ENCODE measurements around the gene PRR12. TPM values are rescaled to one million over a fixed set of nuclear protein-coding genes. Genes with fewer than 3 reads are reported as not detected.
A peak's percentile ranks its signal among the peaks of the same experiment; 100 is the strongest.
"Not testable (repeated sequence)": the region's sequence is repeated elsewhere in the genome, so short reads cannot be mapped to it uniquely, and the experiment has no call there.

Gene PRR12
- total RNA-seq, 1 donor = 3.7 TPM

DNA sequence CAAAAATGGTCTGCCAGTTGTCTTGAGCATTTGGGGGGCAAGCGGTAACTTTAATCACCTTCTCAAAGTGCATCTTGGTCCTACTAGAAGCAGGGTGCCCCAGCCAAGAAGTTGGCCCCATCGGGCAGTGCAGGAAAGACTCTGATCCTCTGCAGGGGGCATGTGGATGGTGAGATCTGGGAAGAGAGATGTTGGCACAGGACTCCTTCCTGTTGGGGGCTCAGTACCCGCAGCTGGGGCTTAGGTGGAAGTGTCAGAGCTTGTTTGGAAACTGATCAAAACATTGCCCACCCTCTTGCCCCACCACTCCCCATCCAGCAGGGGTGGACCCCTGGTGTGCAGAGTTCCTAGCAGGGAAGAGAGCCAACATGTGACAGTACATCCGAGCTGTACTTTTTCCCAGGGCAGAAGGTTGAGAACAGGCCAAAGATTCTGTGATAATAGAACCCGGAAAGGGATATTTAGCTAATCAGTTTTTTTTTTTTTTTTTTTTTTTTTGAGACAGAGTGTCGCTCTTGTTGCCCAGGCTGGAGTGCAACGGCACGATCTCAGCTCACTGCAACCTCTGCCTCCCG is 40.1 kb downstream of the PRR12 start:
- no peak overlapping the region for H3K4me3 ChIP-seq (ENCODE audit: low read depth, low read length)
- no peak for DNase-seq (ENCODE audit: low read depth)
- TF ChIP-seq, protein P1, sequence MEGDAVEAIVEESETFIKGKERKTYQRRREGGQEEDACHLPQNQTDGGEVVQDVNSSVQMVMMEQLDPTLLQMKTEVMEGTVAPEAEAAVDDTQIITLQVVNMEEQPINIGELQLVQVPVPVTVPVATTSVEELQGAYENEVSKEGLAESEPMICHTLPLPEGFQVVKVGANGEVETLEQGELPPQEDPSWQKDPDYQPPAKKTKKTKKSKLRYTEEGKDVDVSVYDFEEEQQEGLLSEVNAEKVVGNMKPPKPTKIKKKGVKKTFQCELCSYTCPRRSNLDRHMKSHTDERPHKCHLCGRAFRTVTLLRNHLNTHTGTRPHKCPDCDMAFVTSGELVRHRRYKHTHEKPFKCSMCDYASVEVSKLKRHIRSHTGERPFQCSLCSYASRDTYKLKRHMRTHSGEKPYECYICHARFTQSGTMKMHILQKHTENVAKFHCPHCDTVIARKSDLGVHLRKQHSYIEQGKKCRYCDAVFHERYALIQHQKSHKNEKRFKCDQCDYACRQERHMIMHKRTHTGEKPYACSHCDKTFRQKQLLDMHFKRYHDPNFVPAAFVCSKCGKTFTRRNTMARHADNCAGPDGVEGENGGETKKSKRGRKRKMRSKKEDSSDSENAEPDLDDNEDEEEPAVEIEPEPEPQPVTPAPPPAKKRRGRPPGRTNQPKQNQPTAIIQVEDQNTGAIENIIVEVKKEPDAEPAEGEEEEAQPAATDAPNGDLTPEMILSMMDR (IDR thresholded peaks at IDR 0.05; ENCODE audit: insufficient read depth, low read length) = no peak

- no peak overlapping the region for H3K4me3 ChIP-seq (ENCODE audit: low read depth, low read length)
- DNase-seq (ENCODE audit: low read depth) = no peak
These were observed 40.7 kb downstream of the PRR12 start for GRCh38 chr19:49631610-49632192.

DNA sequence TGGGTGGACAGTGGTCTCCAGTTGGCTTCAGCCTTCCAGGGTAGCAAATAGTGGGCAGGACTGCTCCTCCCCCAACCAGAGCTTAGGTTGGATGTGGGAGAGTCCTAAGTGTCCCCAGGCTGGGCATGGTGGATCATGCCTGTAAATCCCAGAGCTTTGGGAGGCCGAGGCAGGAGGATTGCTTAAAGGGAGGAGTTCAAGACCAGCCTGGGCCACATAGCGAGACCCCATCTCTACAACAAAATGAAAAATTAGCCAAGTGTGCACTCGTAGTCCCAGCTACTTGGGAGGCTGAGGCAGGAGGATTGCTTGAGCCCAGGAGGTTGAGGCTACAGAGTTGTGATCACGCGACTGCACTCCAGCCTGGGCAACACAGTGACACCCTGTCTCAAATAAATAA is 41.6 kb downstream of the PRR12 start:
- TF ChIP-seq, protein P1 (IDR thresholded peaks at IDR 0.05; ENCODE audit: insufficient read depth, low read length) = no peak
- no peak for DNase-seq (ENCODE audit: low read depth)
- no peak overlapping the region for H3K4me3 ChIP-seq (ENCODE audit: low read depth, low read length)

More at GRCh38 chr19:49631610-49632192, 40.7 kb downstream of the PRR12 start:
- TF ChIP-seq, protein P1 (IDR thresholded peaks at IDR 0.05; ENCODE audit: insufficient read depth, low read length) = no peak

- peak; percentile 67 for DNase-seq (ENCODE audit: low read depth)
- H3K4me3 ChIP-seq (ENCODE audit: low read depth, low read length) = not testable (repeated sequence)
These were observed 42.3 kb downstream of the PRR12 start for GRCh38 chr19:49633273-49633672.

DNA sequence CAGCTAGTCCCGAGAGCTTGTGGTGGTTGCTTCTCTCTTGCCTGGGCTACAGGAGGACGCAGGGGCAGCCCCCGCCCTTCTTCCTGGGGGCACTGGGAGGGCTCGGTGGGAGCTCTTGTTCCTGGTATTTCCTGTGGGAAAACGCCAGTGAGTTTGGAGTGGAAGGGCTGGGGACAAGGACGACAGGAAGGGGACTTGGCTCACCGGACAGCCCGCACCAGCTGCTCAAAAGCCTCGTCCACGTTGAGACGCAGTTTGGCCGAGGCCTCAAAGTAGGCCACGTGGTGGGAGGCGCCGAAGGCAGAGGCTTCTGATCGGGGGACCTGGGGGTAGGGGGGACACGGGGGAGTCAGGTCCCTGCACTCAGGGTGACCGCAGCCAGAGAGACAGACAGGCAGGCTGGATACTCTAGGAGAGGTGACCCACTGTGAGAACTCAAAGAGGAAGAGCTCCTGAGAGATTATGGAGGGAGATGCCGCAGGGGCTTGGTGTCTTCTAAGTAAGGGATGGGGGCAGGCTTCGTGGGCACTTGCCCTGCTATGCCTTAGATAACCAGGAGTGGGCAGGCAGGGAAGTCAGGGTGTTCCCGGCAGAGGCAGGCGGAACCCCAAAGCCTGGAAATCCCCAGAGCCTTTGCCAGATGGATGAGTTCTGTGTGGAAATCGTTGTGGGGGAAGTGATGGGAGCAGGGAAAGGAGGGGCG is 44.7 kb downstream of the PRR12 start:
- DNase-seq (ENCODE audit: low read depth) = no peak
- H3K4me3 ChIP-seq (ENCODE audit: low read depth, low read length) = no peak overlapping the region
- TF ChIP-seq, protein P1 (IDR thresholded peaks at IDR 0.05; ENCODE audit: insufficient read depth, low read length) = peak; percentile 13

DNA sequence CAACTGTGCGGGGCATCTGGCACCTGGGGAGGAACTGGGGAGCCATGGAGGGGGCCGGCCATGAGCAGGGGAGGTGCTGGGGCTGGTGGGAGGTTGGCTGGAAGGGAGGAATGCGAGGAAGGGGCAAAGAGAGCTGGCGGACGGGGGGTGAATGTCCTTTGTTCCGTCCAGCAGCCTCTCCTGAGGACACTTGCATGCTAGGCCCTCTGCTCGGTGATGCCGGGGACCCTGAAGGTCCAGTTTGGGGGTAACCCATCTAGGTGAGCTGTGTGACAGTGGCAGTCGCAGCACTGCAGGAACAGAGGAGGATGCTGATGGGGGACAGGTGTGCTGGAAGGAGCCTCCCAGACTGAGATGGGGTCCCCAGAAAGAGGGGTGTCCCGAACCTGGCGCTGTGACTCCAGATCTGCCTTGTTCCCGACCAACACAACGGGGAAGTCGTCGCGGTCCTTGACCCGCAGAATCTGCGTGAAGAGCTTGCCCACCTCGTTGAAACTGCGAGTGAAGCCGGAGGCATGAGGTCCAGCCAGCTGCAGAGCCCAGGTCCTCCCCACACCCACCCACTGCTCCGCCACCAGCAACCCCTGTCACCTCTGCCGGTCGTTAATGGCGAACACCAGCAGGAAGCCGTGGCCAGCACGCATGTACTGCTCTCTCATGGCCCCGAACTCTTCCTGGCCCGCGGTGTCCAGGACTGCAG is 45.4 kb downstream of the PRR12 start:
- TF ChIP-seq, protein P1 (IDR thresholded peaks at IDR 0.05; ENCODE audit: insufficient read depth, low read length) = no peak
- no peak for DNase-seq (ENCODE audit: low read depth)
- no peak overlapping the region for H3K4me3 ChIP-seq (ENCODE audit: low read depth, low read length)

Measured in fibroblast of the aortic adventitia (primary cell).